GM10266 (cell line): ENCODE measurements around the gene ECI1.

ENCODE experiments used
- DNase-seq: peaks from one replicate; pipeline ENCODE4 v3.0.0; 2012; ENCODE audit errors: extremely low spot score
- CTCF ChIP-seq: IDR thresholded peaks from 2 replicates; pipeline ENCODE4 v1.5.1; 2012; ENCODE audit warnings: mild to moderate bottlenecking, low read depth; ENCODE audit not compliant: control insufficient read depth, insufficient read depth; ENCODE audit errors: missing control alignments

Gene ECI1, protein sequence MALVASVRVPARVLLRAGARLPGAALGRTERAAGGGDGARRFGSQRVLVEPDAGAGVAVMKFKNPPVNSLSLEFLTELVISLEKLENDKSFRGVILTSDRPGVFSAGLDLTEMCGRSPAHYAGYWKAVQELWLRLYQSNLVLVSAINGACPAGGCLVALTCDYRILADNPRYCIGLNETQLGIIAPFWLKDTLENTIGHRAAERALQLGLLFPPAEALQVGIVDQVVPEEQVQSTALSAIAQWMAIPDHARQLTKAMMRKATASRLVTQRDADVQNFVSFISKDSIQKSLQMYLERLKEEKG

GRCh38 chr16:2251296-2252111 lies at the start of gene ECI1:
Gene ECI1 (minus strand): TSS chr16:2251587. CDS start chr16:2251566, 21 bp downstream.
- peak; percentile 100 for DNase-seq
- TF ChIP-seq CTCF = peak; percentile 72

GRCh38 chr16:2299915-2300192 lies 48.5 kb upstream of the ECI1 start:
- TF ChIP-seq CTCF = no peak
- DNase-seq = no peak

GRCh38 chr16:2299121-2299914 lies 47.9 kb upstream of the ECI1 start:
- TF ChIP-seq CTCF = no peak

DNA sequence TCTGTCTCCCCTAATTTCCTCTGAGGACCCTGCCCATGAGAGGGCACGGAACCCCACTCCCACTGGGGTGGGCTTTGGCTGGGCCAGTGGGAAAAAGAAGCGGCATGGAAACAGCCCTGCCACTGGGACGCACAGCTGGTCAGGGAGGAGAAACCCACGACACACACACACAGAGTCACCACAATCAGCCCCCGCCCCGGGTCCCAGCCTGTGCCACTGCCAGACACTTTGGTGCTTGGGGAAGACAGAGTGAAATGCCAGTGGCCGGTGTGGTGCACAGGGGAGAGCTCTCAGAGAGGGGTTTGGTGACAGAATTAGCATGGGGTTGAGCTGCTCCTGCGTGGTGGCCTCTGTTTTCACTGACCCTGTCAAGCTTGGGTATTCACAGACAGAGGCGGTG lies 47.2 kb upstream of the ECI1 start:
- no peak for DNase-seq
- no peak for TF ChIP-seq CTCF

More at GRCh38 chr16:2299121-2299914, 47.9 kb upstream of the ECI1 start:
- no peak for DNase-seq

- no peak for TF ChIP-seq CTCF
- DNase-seq = no peak
These were observed 46.1 kb upstream of the ECI1 start for GRCh38 chr16:2297506-2297860.

GRCh38 chr16:2296661-2297505 lies 45.5 kb upstream of the ECI1 start:
- TF ChIP-seq CTCF = peak; percentile 69
- DNase-seq = peak; percentile 70
